GM12865 (cell line): ENCODE data around the gene RXFP2.
A peak's percentile ranks its signal among the peaks of the same experiment; 100 is the strongest.

Experiments
- DNase-seq: peaks from one replicate; pipeline ENCODE4 v3.0.0; 2010; ENCODE audit warnings: low read depth
- H3K4me3 ChIP-seq: 2 replicates; pipeline ENCODE4 v1.5.1; 2011; ENCODE audit warnings: mild to moderate bottlenecking, low read depth, low read length, control low read depth
- CTCF ChIP-seq: IDR thresholded peaks from 2 replicates; pipeline ENCODE4 v1.5.1; 2011; ENCODE audit warnings: low read length, control low read depth, low read depth, inconsistent platforms; ENCODE audit not compliant: insufficient read depth; ENCODE audit errors: missing control alignments

RXFP2 gene

GRCh38 chr13:31814536-31814935 lies 75.2 kb downstream of the RXFP2 start:
- no peak overlapping the region for H3K4me3 ChIP-seq
- DNase-seq = no peak
- no peak for TF ChIP-seq CTCF

GRCh38 chr13:31815361-31816144 lies 76.2 kb downstream of the RXFP2 start:
- DNase-seq = no peak
- TF ChIP-seq CTCF = no peak

GRCh38 chr13:31818236-31818635 lies 78.9 kb downstream of the RXFP2 start:
- no peak for TF ChIP-seq CTCF
- H3K4me3 ChIP-seq = no peak overlapping the region
- DNase-seq = no peak

More at GRCh38 chr13:31815361-31816144, 76.2 kb downstream of the RXFP2 start:
- no peak overlapping the region for H3K4me3 ChIP-seq

- peak; percentile 19 for TF ChIP-seq CTCF
- no peak overlapping the region for H3K4me3 ChIP-seq
- peak; percentile 51 for DNase-seq
These were observed 85.6 kb downstream of the RXFP2 start for GRCh38 chr13:31824705-31825517.

- H3K4me3 ChIP-seq = no peak overlapping the region
- no peak for DNase-seq
- TF ChIP-seq CTCF = no peak
These were observed 87.2 kb downstream of the RXFP2 start for GRCh38 chr13:31826521-31826920.

GRCh38 chr13:31827707-31828106 lies 88.4 kb downstream of the RXFP2 start:
- H3K4me3 ChIP-seq = no peak overlapping the region
- DNase-seq = no peak
- no peak for TF ChIP-seq CTCF
